NCI-H2227 (cell line): ENCODE results near the gene PHEX.
A peak's percentile ranks its signal among the peaks of the same experiment; 100 is the strongest.

Experiments
- DNase-seq: peaks from one replicate; lab custom pipeline; 2025; ENCODE audit not compliant: unreplicated experiment; lab: John Stamatoyannopoulos, UW

Gene PHEX

GRCh38 chrX:22105231-22105630 is 73.1 kb downstream of the PHEX start:
- DNase-seq = no peak

- no peak for DNase-seq
Observed at GRCh38 chrX:22105971-22106370, 73.8 kb downstream of the PHEX start.

GRCh38 chrX:22109442-22109841 is 77.3 kb downstream of the PHEX start:
- DNase-seq = no peak

GRCh38 chrX:22110729-22111494 is 78.8 kb downstream of the PHEX start:
- DNase-seq = no peak

GRCh38 chrX:22116605-22117546 is 84.8 kb downstream of the PHEX start:
- DNase-seq = no peak

- no peak for DNase-seq
Observed at GRCh38 chrX:22117633-22118032, 85.5 kb downstream of the PHEX start.

GRCh38 chrX:22118161-22118830 is 86.2 kb downstream of the PHEX start:
- DNase-seq = no peak

GRCh38 chrX:22121161-22121560 is 89.0 kb downstream of the PHEX start:
- DNase-seq = no peak

- DNase-seq = no peak
Observed at GRCh38 chrX:22122510-22122909, 90.4 kb downstream of the PHEX start.

GRCh38 chrX:22124098-22124497 is 92.0 kb downstream of the PHEX start:
- DNase-seq = no peak

GRCh38 chrX:22125481-22125880 is 93.4 kb downstream of the PHEX start:
- DNase-seq = no peak

GRCh38 chrX:22126327-22126726 is 94.2 kb downstream of the PHEX start:
- DNase-seq = no peak

- DNase-seq = no peak
Observed at GRCh38 chrX:22128961-22129360, 96.8 kb downstream of the PHEX start.

- DNase-seq = no peak
Observed at GRCh38 chrX:22134681-22135080, 102.6 kb downstream of the PHEX start.

GRCh38 chrX:22135171-22135711 is 103.1 kb downstream of the PHEX start:
- DNase-seq = no peak

- DNase-seq = peak; percentile 83
Observed at GRCh38 chrX:22135994-22136684, 104.0 kb downstream of the PHEX start.

GRCh38 chrX:22136711-22137110 is 104.6 kb downstream of the PHEX start:
- DNase-seq = peak; percentile 18

- no peak for DNase-seq
Observed at GRCh38 chrX:22139822-22140221, 107.7 kb downstream of the PHEX start.

- DNase-seq = no peak
Observed at GRCh38 chrX:22141047-22141730, 109.1 kb downstream of the PHEX start.

- no peak for DNase-seq
Observed at GRCh38 chrX:22147214-22147613, 115.1 kb downstream of the PHEX start.
